Bone marrow (tissue), 2 donors: Measurements from ENCODE around the gene ABHD4.
"Not testable (repeated sequence)": the region's sequence is repeated elsewhere in the genome, so short reads cannot be mapped to it uniquely, and the experiment has no call there.

ENCODE experiments used
- DNase-seq, 2 donors: peaks; one replicate each; lab custom pipeline; 2025; lab: John Stamatoyannopoulos, UW

The ABHD4 gene

GRCh38 chr14:22589096-22589839 is 8.8 kb upstream of the ABHD4 start, which contains the start of gene DAD1:
TSS of gene DAD1 (minus strand) at chr14:22589224. CDS start at chr14:22589157, 67 bp downstream.
- DNase-seq = peak; percentile 97 to 100

- DNase-seq = no peak
These were observed 4.9 kb upstream of the ABHD4 start for GRCh38 chr14:22593189-22593588.

GRCh38 chr14:22593601-22594000 is 4.5 kb upstream of the ABHD4 start:
- no peak for DNase-seq

- no peak for DNase-seq
These were observed 3.9 kb upstream of the ABHD4 start for GRCh38 chr14:22594156-22594716.

GRCh38 chr14:22596354-22596879 is 1.7 kb upstream of the ABHD4 start:
- no peak for DNase-seq

- DNase-seq = no peak
These were observed 835 bp upstream of the ABHD4 start for GRCh38 chr14:22597265-22597664.

- DNase-seq = no peak
These were observed 365 bp upstream of the ABHD4 start for GRCh38 chr14:22597771-22598098.

- DNase-seq = no peak
These were observed 770 bp downstream of the ABHD4 start for GRCh38 chr14:22598896-22599244.

- no peak for DNase-seq
These were observed 1.2 kb downstream of the ABHD4 start for GRCh38 chr14:22599349-22599748.

- DNase-seq = no peak
These were observed 1.9 kb downstream of the ABHD4 start for GRCh38 chr14:22600027-22600426.

GRCh38 chr14:22601456-22601855 is 3.4 kb downstream of the ABHD4 start:
- DNase-seq = no peak

- no peak for DNase-seq
These were observed 3.9 kb downstream of the ABHD4 start for GRCh38 chr14:22601996-22602395.

- no peak for DNase-seq
These were observed 4.8 kb downstream of the ABHD4 start for GRCh38 chr14:22602862-22603261.

- no peak for DNase-seq
These were observed 8.3 kb downstream of the ABHD4 start for GRCh38 chr14:22606380-22606779.

- DNase-seq = no peak
These were observed 9.2 kb downstream of the ABHD4 start for GRCh38 chr14:22607291-22607690.

- DNase-seq = no peak
These were observed 12.8 kb downstream of the ABHD4 start for GRCh38 chr14:22610931-22611330.

- DNase-seq = no peak
These were observed 15.1 kb downstream of the ABHD4 start for GRCh38 chr14:22613106-22613695.

GRCh38 chr14:22613736-22614239 is 15.7 kb downstream of the ABHD4 start:
- no peak for DNase-seq

- DNase-seq = peak in 1 of 2 donors; percentile 27
These were observed 16.2 kb downstream of the ABHD4 start for GRCh38 chr14:22614240-22614799.

GRCh38 chr14:22615765-22616164 is 17.7 kb downstream of the ABHD4 start:
- not testable (repeated sequence) for DNase-seq

GRCh38 chr14:22622255-22622654 is 24.2 kb downstream of the ABHD4 start:
- DNase-seq = no peak

GRCh38 chr14:22623047-22623446 is 24.9 kb downstream of the ABHD4 start:
- DNase-seq = peak in 1 of 2 donors; percentile 40

- no peak for DNase-seq
These were observed 28.5 kb downstream of the ABHD4 start for GRCh38 chr14:22626590-22626989.
